PC-9 (cell line): Measurements from ENCODE around the gene RAMACL.

ENCODE experiments used
- EZH2 ChIP-seq: fragments of 200-600 bp; sonication (generic); IDR thresholded peaks from 2 replicates; pipeline ENCODE4 v1.8.0; 2017; ENCODE audit warnings: antibody characterized with exemption, low read depth
- TF ChIP-seq, protein P1 (sequence below): fragments of 200-600 bp; sonication (generic); conservative IDR thresholded peaks from 2 replicates; pipeline ENCODE4 v1.6.1; 2017; ENCODE audit warnings: mixed run types, antibody characterized with exemption, mild to moderate bottlenecking, moderate library complexity

DNA sequence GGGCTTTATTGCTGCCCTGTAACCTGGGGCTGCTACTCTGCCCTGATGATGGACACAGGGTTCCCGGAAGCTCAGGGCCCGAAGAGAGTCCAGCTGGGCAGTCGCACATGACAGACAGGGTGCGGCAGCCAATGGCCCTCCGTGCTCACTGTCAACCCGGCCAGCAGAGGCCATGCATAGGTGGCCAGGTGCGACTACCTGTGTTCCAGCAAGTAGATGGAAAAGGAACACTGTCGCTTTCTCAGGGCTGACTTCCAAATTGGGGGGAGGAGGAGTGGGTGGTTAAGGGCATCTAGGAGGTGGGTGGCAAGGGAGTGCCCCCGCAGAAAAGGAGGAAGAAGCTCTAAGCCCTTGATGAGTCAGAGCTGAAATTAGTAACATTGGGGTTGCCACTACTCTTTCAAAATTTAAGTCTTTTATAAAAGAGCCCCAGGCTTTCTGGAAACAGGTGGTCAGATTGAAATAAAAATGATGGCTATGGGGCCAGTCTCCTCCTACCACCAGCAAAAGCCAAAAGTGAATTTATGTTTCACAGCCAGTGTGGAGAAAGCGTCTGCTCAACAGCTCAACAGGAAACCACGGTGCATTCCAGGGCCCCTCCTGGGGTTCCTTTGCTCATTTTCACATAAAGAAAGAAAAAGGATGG, 2.3 kb upstream of the RAMACL start:
- TF ChIP-seq, protein P1, sequence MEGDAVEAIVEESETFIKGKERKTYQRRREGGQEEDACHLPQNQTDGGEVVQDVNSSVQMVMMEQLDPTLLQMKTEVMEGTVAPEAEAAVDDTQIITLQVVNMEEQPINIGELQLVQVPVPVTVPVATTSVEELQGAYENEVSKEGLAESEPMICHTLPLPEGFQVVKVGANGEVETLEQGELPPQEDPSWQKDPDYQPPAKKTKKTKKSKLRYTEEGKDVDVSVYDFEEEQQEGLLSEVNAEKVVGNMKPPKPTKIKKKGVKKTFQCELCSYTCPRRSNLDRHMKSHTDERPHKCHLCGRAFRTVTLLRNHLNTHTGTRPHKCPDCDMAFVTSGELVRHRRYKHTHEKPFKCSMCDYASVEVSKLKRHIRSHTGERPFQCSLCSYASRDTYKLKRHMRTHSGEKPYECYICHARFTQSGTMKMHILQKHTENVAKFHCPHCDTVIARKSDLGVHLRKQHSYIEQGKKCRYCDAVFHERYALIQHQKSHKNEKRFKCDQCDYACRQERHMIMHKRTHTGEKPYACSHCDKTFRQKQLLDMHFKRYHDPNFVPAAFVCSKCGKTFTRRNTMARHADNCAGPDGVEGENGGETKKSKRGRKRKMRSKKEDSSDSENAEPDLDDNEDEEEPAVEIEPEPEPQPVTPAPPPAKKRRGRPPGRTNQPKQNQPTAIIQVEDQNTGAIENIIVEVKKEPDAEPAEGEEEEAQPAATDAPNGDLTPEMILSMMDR: no peak
- no peak for TF ChIP-seq EZH2
